HepG2 (cell line): ENCODE measurements around the gene SRRM4. TPM values are rescaled to one million over a fixed set of nuclear protein-coding genes. Genes with fewer than 3 reads are reported as not detected.

Source experiments
- ATAC-seq: fragments of 200-7000 bp; cut with Tn5 transposase; 3 replicates; pipeline ENCODE4 v1.9.1; 2020; ENCODE audit warnings: mild to moderate bottlenecking, moderate library complexity
- BruUV-seq: library from RNA; stranded (reverse); fragments of 400-500 nt; replicated peaks from 2 replicates; lab custom pipeline; 2021; lab: Mats Ljungman, UMichigan
- CTCF ChIA-PET: fragments of 300-600 bp; formaldehyde crosslinking; extraction: SDS; loops from one replicate; lab custom pipeline; 2021; ENCODE audit warnings: low total read pairs, inconsistent platforms, low intra/inter-chr PET ratio; lab: Yijun Ruan, JAX
- POLR2A ChIA-PET: fragments of 350-600 bp; sonication (Branson Sonifier 250); formaldehyde crosslinking; loops from one replicate; lab custom pipeline; 2020; ENCODE audit warnings: antibody characterized with exemption, inconsistent platforms; lab: Yijun Ruan, JAX
- DNase-seq: peaks from one replicate; pipeline ENCODE4 v3.0.0-alpha.2; 2015; ENCODE audit warnings: low spot score
- FAIRE-seq: peaks from 3 replicates; lab custom pipeline; 2011; peaks lifted over from hg19 to GRCh38; lab: Jason Lieb, UNC
- H2AFZ ChIP-seq: one replicate; pipeline ENCODE4 v1.6.1; 2011; ENCODE audit warnings: low read length, inconsistent platforms
- H3K27ac ChIP-seq: fragments of 300-600 bp; 3 replicates; pipeline ENCODE4 v1.8.0; 2011; ENCODE audit warnings: mixed run types, mild to moderate bottlenecking, mixed read lengths, low read length, inconsistent platforms; ENCODE audit not compliant: insufficient read depth; ENCODE audit errors: extremely low read length
- H3K27me3 ChIP-seq, 2 experiments: fragments of 200-600 bp in 1 of 2; 2 replicates in 1 of 2; 3 replicates in 1 of 2; pipeline versions ENCODE4 v1.6.0 to v1.8.0; 2011; ENCODE audit warnings: low read length in 2 of 2, mild to moderate bottlenecking in 2 of 2, moderate library complexity in 2 of 2, inconsistent platforms in 1 of 2; ENCODE audit not compliant: insufficient read depth in 2 of 2, control insufficient read depth in 1 of 2
- H3K36me3 ChIP-seq, 2 experiments: fragments of 200-600 bp in 1 of 2; replicated peaks in 1 of 2; 2 replicates in 1 of 2; 3 replicates in 1 of 2; pipeline versions ENCODE4 v1.5.1 to v1.8.0; 2011; ENCODE audit warnings: low read length in 2 of 2, inconsistent platforms in 1 of 2; ENCODE audit not compliant: insufficient read depth in 2 of 2, control insufficient read depth in 1 of 2
- H3K4me1 ChIP-seq: 2 replicates; pipeline ENCODE4 v1.5.1; 2012; ENCODE audit warnings: low read length, inconsistent platforms; ENCODE audit not compliant: insufficient read depth
- H3K4me2 ChIP-seq: 2 replicates; pipeline ENCODE4 v1.6.0; 2011; ENCODE audit warnings: low read depth, low read length, inconsistent platforms
- H3K4me3 ChIP-seq, 3 experiments: fragments of 200-600 bp in 1 of 3; sonication (generic), shearing (Covaris generic) in 1 of 3; replicated peaks in 1 of 3; 2 replicates each; pipeline ENCODE4 v1.5.1; 2011 to 2016; ENCODE audit warnings: low read length in 3 of 3, inconsistent platforms in 2 of 3, low read depth in 2 of 3, mild to moderate bottlenecking in 2 of 3, control low read depth in 1 of 3, mixed read lengths in 1 of 3; ENCODE audit not compliant: insufficient read depth in 1 of 3
- H3K79me2 ChIP-seq: one replicate; pipeline ENCODE4 v1.6.1; 2011; ENCODE audit warnings: low read length, inconsistent platforms; ENCODE audit not compliant: insufficient read depth
- H3K9ac ChIP-seq: 2 replicates; pipeline ENCODE4 v1.6.0; 2011; ENCODE audit warnings: mild to moderate bottlenecking, low read depth, low read length, inconsistent platforms; ENCODE audit not compliant: insufficient read depth
- H3K9me3 ChIP-seq: 2 replicates; pipeline ENCODE4 v1.5.1; 2012; ENCODE audit warnings: mild to moderate bottlenecking, low read length
- H4K20me1 ChIP-seq: 2 replicates; pipeline ENCODE4 v1.6.0; 2011; ENCODE audit warnings: inconsistent platforms, mild to moderate bottlenecking, low read length, moderate library complexity; ENCODE audit not compliant: insufficient read depth
- BCL6 ChIP-seq: IDR thresholded peaks from 2 replicates; pipeline ENCODE4 v1.6.1; 2016; ENCODE audit warnings: missing genetic modification reagents, missing compliant biosample characterization
- HNRNPK ChIP-seq: fragments of 200-400 bp; formaldehyde crosslinking; IDR thresholded peaks from 2 replicates; pipeline ENCODE4 v1.6.1; 2018; ENCODE audit warnings: low read length, low read depth, moderate library complexity, mild to moderate bottlenecking; ENCODE audit not compliant: poor library complexity, severe bottlenecking
- HOXA3 ChIP-seq: sonication (generic); formaldehyde crosslinking; IDR thresholded peaks from 2 replicates; pipeline ENCODE4 v1.5.0; 2020; ENCODE audit warnings: missing genetic modification reagents
- IKZF1 ChIP-seq: fragments of 450-650 bp; IDR thresholded peaks from 2 replicates; pipeline ENCODE4 v1.7.1; 2016
- NFKB2 ChIP-seq: sonication (generic); formaldehyde crosslinking; IDR thresholded peaks from 2 replicates; pipeline ENCODE4 v1.4.0; 2020; ENCODE audit warnings: missing genetic modification reagents, borderline replicate concordance
- NFRKB ChIP-seq: fragments of 450-650 bp; IDR thresholded peaks from 2 replicates; pipeline ENCODE4 v1.6.1; 2017
- NKX3-1 ChIP-seq: sonication (generic); formaldehyde crosslinking; IDR thresholded peaks from 2 replicates; pipeline ENCODE4 v1.5.0; 2020; ENCODE audit warnings: missing genetic modification reagents
- ZNF224 ChIP-seq: sonication (generic); formaldehyde crosslinking; IDR thresholded peaks from 2 replicates; pipeline ENCODE4 v1.5.0; 2020; ENCODE audit warnings: mild to moderate bottlenecking, missing genetic modification reagents
- ZNF30 ChIP-seq: sonication (generic); formaldehyde crosslinking; IDR thresholded peaks from 2 replicates; pipeline ENCODE4 v1.5.0; 2020; ENCODE audit warnings: mild to moderate bottlenecking, missing genetic modification reagents
- ZNF558 ChIP-seq: sonication (generic); formaldehyde crosslinking; IDR thresholded peaks from 2 replicates; pipeline ENCODE4 v1.9.0; 2022; ENCODE audit warnings: mild to moderate bottlenecking, missing genetic modification reagents, borderline replicate concordance
- ZNF703 ChIP-seq: sonication (generic); formaldehyde crosslinking; IDR thresholded peaks from 2 replicates; pipeline ENCODE4 v1.5.1; 2020; ENCODE audit warnings: missing genetic modification reagents, mild to moderate bottlenecking, moderate library complexity, borderline replicate concordance
- WGBS: methylation state at CpG from one replicate; pipeline ENCODE4 v1.1.6; 2017; ENCODE audit warnings: low lambda C conversion rate; 5-methylcytosine and 5-hydroxymethylcytosine counted together
- in situ Hi-C: cut with HindIII; loops from 2 replicates; pipeline ENCODE4 v1.10.0; 2017; ENCODE audit warnings: low pct_unique_long_range_greater_than_20kb; ENCODE audit not compliant: extremely low pct_ligation_motif_present
- intact Hi-C: fragments of 100-400 bp; cut with micrococcal nuclease; formaldehyde crosslinking; loops from one replicate; pipeline ENCODE4 v1.10.0; 2022; ENCODE audit not compliant: unreplicated experiment
- polyA plus RNA-seq, 8 experiments: library from polyadenylated mRNA; depleted of rRNA in 3 of 8; stranded (reverse) in 7 of 8; unstranded in 1 of 8; fragments of >200 nt; fragmentation: Illumina TruSeq in 4 of 8; extraction: Trizol in 4 of 8; gene quantifications; 2 replicates each; pipeline versions ENCODE4 v1.2.1 to v1.2.3, GENCODE V29; 2011 to 2016; ENCODE audit warnings: low read depth in 4 of 8, missing spikeins in 1 of 8, mixed read lengths in 1 of 8; ENCODE audit not compliant: insufficient read depth in 1 of 8
- total RNA-seq, 5 experiments: library from RNA; depleted of rRNA; stranded (reverse); fragments of >200 nt; fragmentation: Illumina TruSeq; extraction: Trizol; gene quantifications; 2 replicates each; pipeline ENCODE4 v1.2.3, GENCODE V29; 2016; ENCODE audit warnings: low read depth in 1 of 5
- TF ChIP-seq, protein P1 (sequence below): sonication (generic); formaldehyde crosslinking; conservative IDR thresholded peaks from 2 replicates; pipeline ENCODE4 v1.8.0; 2022; ENCODE audit warnings: missing genetic modification reagents
- TF ChIP-seq, protein P2 (sequence below): IDR thresholded peaks from 2 replicates; pipeline ENCODE4 v1.6.1; 2016; ENCODE audit warnings: low read depth, missing genetic modification reagents, missing compliant biosample characterization
- TF ChIP-seq, protein P3 (sequence below): sonication (generic); formaldehyde crosslinking; IDR thresholded peaks from 2 replicates; pipeline ENCODE4 v1.8.0; 2022; ENCODE audit warnings: mild to moderate bottlenecking, missing genetic modification reagents, borderline replicate concordance
- TF ChIP-seq, protein P4 (sequence below): sonication (generic); formaldehyde crosslinking; IDR thresholded peaks from 2 replicates; pipeline ENCODE4 v1.5.0; 2020; ENCODE audit warnings: mild to moderate bottlenecking, missing genetic modification reagents

SRRM4 gene
- total and polyA plus RNA-seq, 2 of the 13 experiments (the other 11 are each of a cell fraction or from before 2014, with no cell fraction given): not detected

DNA sequence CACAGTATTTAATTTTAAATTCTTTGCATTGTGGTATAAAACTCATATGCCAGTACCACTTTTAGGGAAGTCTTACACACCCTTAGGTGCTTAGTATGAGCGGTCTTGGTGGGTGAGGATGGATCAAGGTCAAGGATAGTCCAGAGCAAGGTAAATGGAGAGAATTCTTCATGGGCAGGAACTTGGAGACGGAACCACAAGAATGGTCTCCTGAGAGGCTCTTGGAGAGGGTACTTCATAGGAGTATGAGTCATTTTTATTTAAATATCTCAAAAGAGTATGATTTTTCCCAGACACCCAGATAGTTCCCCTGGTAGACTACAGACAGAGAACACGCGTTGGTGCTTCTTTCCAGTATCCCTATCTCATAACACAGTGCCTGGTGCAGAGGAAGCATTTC lies 219.3 kb downstream of the SRRM4 start:
- no peaks in the 10 kb centered on the region for H3K79me2 ChIP-seq
- WGBS: 2% methylated on average over 4 of the region's 4 CpGs
- BruUV-seq: no TSS peak
- intact Hi-C loops (no loop called here), in situ Hi-C loops (no loop called here)
- no peak overlapping the region for H3K4me2 ChIP-seq
- H3K27ac ChIP-seq: no peak overlapping the region
- CTCF ChIA-PET: no interaction called here
- H4K20me1 ChIP-seq: no peaks in the 10 kb centered on the region
- H2AFZ ChIP-seq: no peak overlapping the region
- H3K4me3 ChIP-seq: no peak overlapping the region
- DNase-seq (no peak), ATAC-seq (no peak), FAIRE-seq (no peak)
- no peaks in the 10 kb centered on the region; a peak in 1 of 5 replicates for H3K27me3 ChIP-seq
- H3K36me3 ChIP-seq: no peaks in the 10 kb centered on the region
- POLR2A ChIA-PET: no interaction called here
- no peaks in the 10 kb centered on the region for H3K9me3 ChIP-seq
- H3K9ac ChIP-seq: no peak overlapping the region
- H3K4me1 ChIP-seq: no peaks in the 10 kb centered on the region
- TF ChIP-seq HNRNPK (no peak), IKZF1 (no peak), ZNF224 (CRISPR knock-in tag) (no peak), NKX3-1 (CRISPR knock-in tag) (no peak), HOXA3 (CRISPR knock-in tag) (no peak), ZNF703 (CRISPR knock-in tag) (no peak), BCL6 (no peak), ZNF30 (CRISPR knock-in tag) (no peak), ZNF558 (CRISPR knock-in tag) (no peak), NFKB2 (no peak), NFRKB (no peak)
- TF ChIP-seq, protein P1, sequence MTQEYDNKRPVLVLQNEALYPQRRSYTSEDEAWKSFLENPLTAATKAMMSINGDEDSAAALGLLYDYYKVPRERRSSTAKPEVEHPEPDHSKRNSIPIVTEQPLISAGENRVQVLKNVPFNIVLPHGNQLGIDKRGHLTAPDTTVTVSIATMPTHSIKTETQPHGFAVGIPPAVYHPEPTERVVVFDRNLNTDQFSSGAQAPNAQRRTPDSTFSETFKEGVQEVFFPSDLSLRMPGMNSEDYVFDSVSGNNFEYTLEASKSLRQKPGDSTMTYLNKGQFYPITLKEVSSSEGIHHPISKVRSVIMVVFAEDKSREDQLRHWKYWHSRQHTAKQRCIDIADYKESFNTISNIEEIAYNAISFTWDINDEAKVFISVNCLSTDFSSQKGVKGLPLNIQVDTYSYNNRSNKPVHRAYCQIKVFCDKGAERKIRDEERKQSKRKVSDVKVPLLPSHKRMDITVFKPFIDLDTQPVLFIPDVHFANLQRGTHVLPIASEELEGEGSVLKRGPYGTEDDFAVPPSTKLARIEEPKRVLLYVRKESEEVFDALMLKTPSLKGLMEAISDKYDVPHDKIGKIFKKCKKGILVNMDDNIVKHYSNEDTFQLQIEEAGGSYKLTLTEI (CRISPR knock-in tag): no peak
- TF ChIP-seq, protein P2, sequence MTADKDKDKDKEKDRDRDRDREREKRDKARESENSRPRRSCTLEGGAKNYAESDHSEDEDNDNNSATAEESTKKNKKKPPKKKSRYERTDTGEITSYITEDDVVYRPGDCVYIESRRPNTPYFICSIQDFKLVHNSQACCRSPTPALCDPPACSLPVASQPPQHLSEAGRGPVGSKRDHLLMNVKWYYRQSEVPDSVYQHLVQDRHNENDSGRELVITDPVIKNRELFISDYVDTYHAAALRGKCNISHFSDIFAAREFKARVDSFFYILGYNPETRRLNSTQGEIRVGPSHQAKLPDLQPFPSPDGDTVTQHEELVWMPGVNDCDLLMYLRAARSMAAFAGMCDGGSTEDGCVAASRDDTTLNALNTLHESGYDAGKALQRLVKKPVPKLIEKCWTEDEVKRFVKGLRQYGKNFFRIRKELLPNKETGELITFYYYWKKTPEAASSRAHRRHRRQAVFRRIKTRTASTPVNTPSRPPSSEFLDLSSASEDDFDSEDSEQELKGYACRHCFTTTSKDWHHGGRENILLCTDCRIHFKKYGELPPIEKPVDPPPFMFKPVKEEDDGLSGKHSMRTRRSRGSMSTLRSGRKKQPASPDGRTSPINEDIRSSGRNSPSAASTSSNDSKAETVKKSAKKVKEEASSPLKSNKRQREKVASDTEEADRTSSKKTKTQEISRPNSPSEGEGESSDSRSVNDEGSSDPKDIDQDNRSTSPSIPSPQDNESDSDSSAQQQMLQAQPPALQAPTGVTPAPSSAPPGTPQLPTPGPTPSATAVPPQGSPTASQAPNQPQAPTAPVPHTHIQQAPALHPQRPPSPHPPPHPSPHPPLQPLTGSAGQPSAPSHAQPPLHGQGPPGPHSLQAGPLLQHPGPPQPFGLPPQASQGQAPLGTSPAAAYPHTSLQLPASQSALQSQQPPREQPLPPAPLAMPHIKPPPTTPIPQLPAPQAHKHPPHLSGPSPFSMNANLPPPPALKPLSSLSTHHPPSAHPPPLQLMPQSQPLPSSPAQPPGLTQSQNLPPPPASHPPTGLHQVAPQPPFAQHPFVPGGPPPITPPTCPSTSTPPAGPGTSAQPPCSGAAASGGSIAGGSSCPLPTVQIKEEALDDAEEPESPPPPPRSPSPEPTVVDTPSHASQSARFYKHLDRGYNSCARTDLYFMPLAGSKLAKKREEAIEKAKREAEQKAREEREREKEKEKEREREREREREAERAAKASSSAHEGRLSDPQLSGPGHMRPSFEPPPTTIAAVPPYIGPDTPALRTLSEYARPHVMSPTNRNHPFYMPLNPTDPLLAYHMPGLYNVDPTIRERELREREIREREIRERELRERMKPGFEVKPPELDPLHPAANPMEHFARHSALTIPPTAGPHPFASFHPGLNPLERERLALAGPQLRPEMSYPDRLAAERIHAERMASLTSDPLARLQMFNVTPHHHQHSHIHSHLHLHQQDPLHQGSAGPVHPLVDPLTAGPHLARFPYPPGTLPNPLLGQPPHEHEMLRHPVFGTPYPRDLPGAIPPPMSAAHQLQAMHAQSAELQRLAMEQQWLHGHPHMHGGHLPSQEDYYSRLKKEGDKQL (CRISPR knock-in tag): no peak
- TF ChIP-seq, protein P3, sequence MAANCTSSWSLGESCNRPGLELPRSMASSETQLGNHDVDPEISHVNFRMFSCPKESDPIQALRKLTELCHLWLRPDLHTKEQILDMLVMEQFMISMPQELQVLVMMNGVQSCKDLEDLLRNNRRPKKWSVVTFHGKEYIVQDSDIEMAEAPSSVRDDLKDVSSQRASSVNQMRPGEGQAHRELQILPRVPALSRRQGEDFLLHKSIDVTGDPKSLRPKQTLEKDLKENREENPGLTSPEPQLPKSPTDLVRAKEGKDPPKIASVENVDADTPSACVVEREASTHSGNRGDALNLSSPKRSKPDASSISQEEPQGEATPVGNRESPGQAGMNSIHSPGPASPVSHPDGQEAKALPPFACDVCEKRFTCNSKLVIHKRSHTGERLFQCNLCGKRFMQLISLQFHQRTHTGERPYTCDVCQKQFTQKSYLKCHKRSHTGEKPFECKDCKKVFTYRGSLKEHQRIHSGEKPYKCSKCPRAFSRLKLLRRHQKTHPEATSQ (CRISPR knock-in tag): no peak
- TF ChIP-seq, protein P4, sequence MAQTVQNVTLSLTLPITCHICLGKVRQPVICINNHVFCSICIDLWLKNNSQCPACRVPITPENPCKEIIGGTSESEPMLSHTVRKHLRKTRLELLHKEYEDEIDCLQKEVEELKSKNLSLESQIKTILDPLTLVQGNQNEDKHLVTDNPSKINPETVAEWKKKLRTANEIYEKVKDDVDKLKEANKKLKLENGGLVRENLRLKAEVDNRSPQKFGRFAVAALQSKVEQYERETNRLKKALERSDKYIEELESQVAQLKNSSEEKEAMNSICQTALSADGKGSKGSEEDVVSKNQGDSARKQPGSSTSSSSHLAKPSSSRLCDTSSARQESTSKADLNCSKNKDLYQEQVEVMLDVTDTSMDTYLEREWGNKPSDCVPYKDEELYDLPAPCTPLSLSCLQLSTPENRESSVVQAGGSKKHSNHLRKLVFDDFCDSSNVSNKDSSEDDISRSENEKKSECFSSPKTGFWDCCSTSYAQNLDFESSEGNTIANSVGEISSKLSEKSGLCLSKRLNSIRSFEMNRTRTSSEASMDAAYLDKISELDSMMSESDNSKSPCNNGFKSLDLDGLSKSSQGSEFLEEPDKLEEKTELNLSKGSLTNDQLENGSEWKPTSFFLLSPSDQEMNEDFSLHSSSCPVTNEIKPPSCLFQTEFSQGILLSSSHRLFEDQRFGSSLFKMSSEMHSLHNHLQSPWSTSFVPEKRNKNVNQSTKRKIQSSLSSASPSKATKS (CRISPR knock-in tag): no peak
